ENCODE data around the gene TLR4.

The TLR4 gene

GRCh38 chr9:117714282-117714681 lies 10.1 kb downstream of the TLR4 start:
- DNase-seq (ENCODE audit: low read depth) = no peak

DNA sequence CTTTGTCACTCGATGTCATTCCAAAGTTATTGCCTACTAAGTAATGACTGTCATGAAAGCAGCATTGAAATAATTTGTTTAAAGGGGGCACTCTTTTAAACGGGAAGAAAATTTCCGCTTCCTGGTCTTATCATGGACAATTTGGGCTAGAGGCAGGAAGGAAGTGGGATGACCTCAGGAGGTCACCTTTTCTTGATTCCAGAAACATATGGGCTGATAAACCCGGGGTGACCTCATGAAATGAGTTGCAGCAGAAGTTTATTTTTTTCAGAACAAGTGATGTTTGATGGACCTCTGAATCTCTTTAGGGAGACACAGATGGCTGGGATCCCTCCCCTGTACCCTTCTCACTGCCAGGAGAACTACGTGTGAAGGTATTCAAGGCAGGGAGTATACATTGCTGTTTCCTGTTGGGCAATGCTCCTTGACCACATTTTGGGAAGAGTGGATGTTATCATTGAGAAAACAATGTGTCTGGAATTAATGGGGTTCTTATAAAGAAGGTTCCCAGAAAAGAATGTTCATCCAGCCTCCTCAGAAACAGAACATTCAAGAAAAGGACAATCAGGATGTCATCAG lies 11.3 kb downstream of the TLR4 start:
- no peak for DNase-seq (ENCODE audit: low read depth)

GRCh38 chr9:117718085-117718484 lies 13.9 kb downstream of the TLR4 start:
- no peak for DNase-seq (ENCODE audit: low read depth)

GRCh38 chr9:117718701-117719100 lies 14.5 kb downstream of the TLR4 start:
- DNase-seq (ENCODE audit: low read depth) = no peak

GRCh38 chr9:117719161-117719920 lies 15.1 kb downstream of the TLR4 start:
- no peak for DNase-seq (ENCODE audit: low read depth)

- no peak for DNase-seq (ENCODE audit: low read depth)
These were observed 15.9 kb downstream of the TLR4 start for GRCh38 chr9:117720066-117720465.

GRCh38 chr9:117720555-117720954 lies 16.4 kb downstream of the TLR4 start:
- peak; percentile 68 for DNase-seq (ENCODE audit: low read depth)

DNA sequence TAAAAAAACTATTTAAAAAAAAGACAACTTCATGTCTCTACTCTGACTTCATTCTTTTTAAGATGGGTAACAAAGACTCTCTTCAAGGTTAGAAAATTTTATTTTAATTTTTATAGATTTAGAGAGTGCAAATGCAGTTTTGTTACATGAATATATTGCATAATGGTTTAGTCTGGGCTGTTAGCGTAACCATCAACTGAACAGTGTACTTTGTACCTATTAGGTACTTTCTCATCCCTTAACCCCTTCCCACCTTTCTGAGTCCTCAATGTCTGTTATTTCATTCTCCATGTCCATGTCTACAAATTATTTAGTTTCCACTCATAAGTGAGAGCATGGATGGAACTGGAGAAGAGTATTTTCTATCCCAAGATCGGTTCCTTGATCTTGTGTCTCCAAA lies 16.8 kb downstream of the TLR4 start:
- no peak for DNase-seq (ENCODE audit: low read depth)

DNA sequence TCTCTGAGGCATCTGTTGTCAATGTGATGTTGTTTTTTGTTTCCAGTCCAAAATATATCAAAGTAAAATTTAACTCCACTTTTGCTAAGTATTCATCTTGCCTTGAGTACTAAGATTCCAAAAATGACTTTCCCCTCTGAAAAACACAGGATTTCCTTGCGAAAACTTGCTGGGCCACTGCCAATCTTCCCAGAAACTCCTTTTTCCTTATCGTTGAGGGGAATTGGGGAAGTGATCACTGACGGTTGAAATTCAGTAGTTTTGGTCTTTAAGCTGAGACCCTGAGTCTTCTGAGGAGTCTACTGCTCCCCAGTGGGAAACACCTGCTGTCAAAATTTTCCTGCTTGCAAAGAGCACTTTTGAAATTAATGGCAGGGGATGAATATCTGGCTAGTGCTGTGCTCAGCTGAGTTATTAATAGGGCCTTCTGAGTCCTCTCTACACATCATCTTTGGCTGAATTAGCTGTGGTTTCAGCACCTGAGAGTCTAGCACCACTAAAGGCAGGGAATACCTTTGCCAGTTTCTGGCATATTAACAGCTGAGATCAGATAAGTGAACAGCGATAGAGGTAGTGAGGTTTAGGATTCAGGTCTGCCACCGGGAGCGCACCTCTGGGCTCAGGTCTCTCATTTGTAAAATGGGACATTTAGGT lies 18.0 kb downstream of the TLR4 start:
- no peak for DNase-seq (ENCODE audit: low read depth)

DNA sequence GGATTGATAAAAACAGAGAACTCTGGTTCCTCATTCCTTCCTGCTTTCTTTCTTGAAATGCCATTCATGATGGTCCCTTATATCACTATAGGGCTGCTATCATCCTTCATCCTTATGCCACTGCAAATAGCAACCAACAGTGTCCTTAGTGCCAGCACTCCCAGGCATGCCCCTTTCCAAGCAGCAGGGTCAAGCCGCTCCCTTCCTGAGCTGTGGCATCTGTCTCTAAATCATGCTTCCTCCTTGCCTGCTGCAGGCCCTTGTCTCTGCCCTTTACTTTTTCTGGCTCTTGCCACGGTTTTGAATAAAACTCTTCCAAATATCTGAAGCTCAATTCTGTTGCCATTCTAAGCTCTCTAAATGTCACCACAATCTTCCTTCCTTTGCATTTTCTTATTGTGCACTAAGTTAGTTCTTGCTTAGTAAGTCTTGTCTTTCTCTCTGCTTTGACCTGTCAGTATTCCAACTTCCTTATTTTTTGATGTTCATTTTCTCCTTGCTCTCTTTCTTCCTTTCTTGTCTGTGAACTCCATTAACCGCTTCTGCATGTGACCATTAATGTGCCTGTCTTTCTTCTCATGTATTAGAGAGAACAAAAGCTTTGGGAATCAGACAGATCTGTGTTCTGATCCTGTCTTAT lies 19.9 kb downstream of the TLR4 start:
- no peak for DNase-seq (ENCODE audit: low read depth)

DNA sequence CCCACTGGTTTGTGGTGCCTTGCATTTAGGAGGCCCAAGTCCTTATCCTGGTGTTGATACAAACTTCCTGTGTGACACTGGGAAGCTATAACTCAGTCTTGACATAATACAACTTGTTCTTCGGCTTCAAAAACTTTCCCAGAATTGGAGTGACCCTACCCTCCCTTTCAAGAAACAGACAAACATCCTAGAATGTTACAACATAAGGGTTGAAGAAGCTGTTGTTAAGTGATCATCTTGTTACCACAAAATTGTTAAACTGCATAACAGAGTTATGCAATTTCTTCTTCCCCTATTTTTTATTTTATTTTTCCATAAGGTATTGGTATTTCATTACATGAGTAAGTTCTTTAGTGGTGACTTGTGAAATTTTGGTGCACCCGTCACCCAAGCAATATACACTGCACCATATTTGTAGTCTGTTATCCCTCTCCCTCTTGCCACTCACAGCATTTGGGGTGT lies 21.3 kb downstream of the TLR4 start:
- peak; percentile 52 for DNase-seq (ENCODE audit: low read depth)

DNA sequence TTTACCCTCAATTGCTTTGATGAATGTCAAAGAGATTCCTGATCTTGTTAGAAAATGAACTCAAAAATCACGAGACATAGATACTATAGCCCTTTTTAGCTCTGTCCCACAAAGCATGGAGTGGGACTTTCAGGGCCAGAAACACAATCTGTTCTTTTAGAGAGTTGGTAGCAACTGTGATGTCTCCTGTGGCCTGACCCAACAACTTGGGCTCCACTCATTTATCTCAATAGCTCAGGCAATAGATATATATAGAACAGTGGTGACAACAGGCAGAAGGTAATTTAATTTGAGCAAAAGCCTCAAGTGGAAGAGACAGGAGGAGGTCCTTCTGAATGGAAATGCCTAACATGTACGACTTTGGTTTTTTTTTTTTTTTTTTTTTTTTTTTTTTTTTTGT lies 25.2 kb downstream of the TLR4 start:
- DNase-seq (ENCODE audit: low read depth) = no peak

- DNase-seq (ENCODE audit: low read depth) = no peak
These were observed 28.3 kb downstream of the TLR4 start for GRCh38 chr9:117732494-117732893.

DNA sequence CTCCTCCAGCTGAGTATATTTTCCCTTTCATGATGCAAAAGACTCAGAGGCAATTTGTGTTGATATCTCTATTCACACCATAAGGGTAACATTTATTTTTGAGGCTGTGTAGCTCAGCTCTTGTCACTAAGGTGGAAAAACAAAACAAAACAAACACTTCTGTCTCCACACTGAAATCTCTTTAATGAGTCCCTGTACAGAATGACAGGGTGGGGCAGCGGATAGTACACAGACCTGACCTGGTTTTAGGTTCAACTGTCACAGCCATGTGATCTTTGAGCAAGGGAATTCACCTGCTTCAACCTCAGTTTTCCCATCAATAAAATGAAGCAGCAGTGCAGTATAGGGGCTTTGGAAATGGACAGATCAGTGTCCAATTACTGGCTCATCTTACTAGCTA lies 29.3 kb downstream of the TLR4 start:
- DNase-seq (ENCODE audit: low read depth) = no peak

DNA sequence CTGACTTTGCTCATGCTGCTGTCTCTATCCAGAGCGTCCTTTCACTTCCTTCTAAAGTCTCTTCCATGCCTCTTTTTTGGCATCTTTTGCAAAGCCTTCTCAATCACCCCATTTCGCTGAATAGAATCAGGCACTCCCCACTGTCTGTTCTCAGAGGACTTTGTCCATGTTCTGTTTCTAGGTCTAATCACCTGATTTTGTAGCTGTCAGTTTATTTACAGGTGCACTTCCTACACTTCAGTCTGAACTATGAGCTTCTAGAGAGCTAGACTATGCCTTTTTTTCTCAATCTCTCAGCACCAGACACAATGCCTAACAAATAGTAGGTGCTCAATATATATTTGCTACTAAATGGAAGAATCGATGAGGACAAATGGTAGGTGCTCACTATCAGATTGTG lies 29.9 kb downstream of the TLR4 start:
- DNase-seq (ENCODE audit: low read depth) = no peak

- peak; percentile 38 for DNase-seq (ENCODE audit: low read depth)
These were observed 30.5 kb downstream of the TLR4 start for GRCh38 chr9:117734523-117735314.

DNA sequence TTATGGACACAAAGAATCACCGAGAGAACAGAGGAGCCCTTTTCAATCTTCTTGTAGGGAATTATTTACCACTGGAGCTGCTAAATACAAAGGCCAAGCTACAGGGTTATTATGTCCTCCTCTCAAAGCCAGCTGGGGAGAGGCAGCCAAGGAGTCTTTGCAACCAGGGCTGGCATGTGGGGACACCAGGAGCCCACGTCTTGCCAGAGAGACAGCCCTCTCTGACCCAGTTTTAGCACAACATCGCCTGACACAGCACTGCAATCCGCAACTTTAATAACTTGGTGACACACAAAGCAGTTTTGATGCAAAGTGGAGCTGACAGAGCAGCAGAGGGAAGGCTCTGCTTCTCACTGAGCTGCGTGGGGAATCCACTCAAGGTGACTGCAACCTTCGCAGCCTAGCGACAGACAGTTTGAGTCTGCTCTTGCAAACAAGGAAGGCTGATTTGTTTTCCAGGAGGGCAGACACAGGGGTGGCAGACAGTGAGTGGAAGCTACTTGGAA lies 33.6 kb downstream of the TLR4 start:
- DNase-seq (ENCODE audit: low read depth) = no peak

DNA sequence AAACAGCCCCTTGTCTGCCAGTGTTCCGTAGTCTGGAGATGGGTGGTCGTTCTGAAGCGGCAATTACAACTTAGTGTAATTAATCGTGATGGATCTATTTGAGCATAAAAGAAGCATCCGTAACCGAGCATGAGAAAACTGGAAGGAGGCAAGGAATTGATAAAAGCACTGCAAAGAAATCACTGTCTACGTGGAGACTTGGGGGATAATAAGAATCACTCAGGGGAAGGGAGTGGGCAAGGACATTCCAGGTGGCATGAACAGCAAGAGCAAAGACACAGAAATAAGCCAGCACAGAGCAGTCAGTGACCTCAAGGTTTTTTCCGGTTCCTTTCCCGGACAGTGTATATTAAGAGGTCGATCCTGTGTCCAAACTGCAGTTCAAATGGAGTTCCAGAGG lies 35.0 kb downstream of the TLR4 start:
- no peak for DNase-seq (ENCODE audit: low read depth)

GRCh38 chr9:117739624-117740347 lies 35.6 kb downstream of the TLR4 start:
- no peak for DNase-seq (ENCODE audit: low read depth)

- no peak for DNase-seq (ENCODE audit: low read depth)
These were observed 37.9 kb downstream of the TLR4 start for GRCh38 chr9:117742131-117742530.

DNA sequence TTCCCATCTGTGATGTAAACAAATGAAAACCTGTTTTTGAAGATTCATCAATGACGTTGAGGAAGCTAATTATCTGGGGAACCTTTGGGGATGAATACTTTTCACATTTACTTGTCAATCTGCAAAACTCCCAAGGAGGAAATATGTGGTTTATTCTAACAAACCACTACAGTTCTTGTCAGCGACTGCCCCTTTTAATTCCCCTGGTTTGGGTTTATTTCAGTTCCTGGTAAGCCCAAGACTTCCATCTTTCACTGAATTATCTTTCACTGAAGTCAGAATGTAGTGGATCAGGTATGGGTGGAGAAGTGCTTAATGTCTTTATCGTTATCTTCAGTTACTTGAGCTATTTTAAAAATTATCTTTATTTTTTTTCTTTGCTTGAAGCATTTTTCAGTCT lies 40.2 kb downstream of the TLR4 start:
- no peak for DNase-seq (ENCODE audit: low read depth)

Measured in fibroblast of gingiva (primary cell).